Medulla oblongata (tissue), 1 donor: ENCODE measurements around the gene WDR81.
"Not testable (repeated sequence)": the region's sequence is repeated elsewhere in the genome, so short reads cannot be mapped to it uniquely, and the experiment has no call there.

Experiments used
- DNase-seq: peaks from one replicate; pipeline ENCODE4 v3.0.0-alpha.2; 2015; ENCODE audit errors: extremely low spot score

WDR81 gene

GRCh38 chr17:1730326-1731193, 6.1 kb downstream of the WDR81 start:
- no peak for DNase-seq

GRCh38 chr17:1731194-1731506, 6.6 kb downstream of the WDR81 start:
- no peak for DNase-seq

- no peak for DNase-seq
Observed at GRCh38 chr17:1732241-1732832, 7.8 kb downstream of the WDR81 start.

GRCh38 chr17:1732833-1733321, 8.4 kb downstream of the WDR81 start:
- DNase-seq, result no peak

GRCh38 chr17:1733759-1734158, 9.3 kb downstream of the WDR81 start:
- DNase-seq, result no peak

- DNase-seq, result no peak
Observed at GRCh38 chr17:1735418-1735817, 10.9 kb downstream of the WDR81 start.

- DNase-seq, result no peak
Observed at GRCh38 chr17:1735834-1736347, 11.4 kb downstream of the WDR81 start.

- no peak for DNase-seq
Observed at GRCh38 chr17:1736348-1737281, 12.1 kb downstream of the WDR81 start.

GRCh38 chr17:1737531-1738291, 13.2 kb downstream of the WDR81 start:
- no peak for DNase-seq

GRCh38 chr17:1741899-1742298, 17.4 kb downstream of the WDR81 start:
- DNase-seq, result not testable (repeated sequence)

- DNase-seq, result no peak
Observed at GRCh38 chr17:1742371-1743087, 18.0 kb downstream of the WDR81 start, which contains the start of gene SERPINF2. Gene SERPINF2 (plus strand): TSS chr17:1742871. CDS start chr17:1744996, 2,125 bp downstream.

GRCh38 chr17:1743088-1743439, 18.6 kb downstream of the WDR81 start:
- DNase-seq, result no peak

- no peak for DNase-seq
Observed at GRCh38 chr17:1744551-1745512, 20.3 kb downstream of the WDR81 start.

GRCh38 chr17:1745513-1746020, 21.1 kb downstream of the WDR81 start:
- no peak for DNase-seq

GRCh38 chr17:1746975-1747543, 22.6 kb downstream of the WDR81 start:
- no peak for DNase-seq

GRCh38 chr17:1750628-1751027, 26.1 kb downstream of the WDR81 start:
- DNase-seq, result no peak

- peak; percentile 60 for DNase-seq
Observed at GRCh38 chr17:1752425-1753262, 28.1 kb downstream of the WDR81 start.
